Osteocyte (in vitro differentiated cells): ENCODE results near the gene EDEM1. TPM values are rescaled to one million over a fixed set of nuclear protein-coding genes. Genes with fewer than 3 reads are reported as not detected.

Experiments
- DNase-seq: peaks from one replicate; pipeline ENCODE4 v3.0.0; 2021; ENCODE audit warnings: mixed read lengths; ENCODE audit not compliant: unreplicated experiment; ENCODE audit errors: extremely low spot score
- H3K27ac Mint-ChIP-seq: one replicate; pipeline ENCODE4 v1.8.0; 2021; ENCODE audit warnings: mild to moderate bottlenecking, mixed read lengths; ENCODE audit not compliant: unreplicated experiment
- H3K27me3 Mint-ChIP-seq: one replicate; pipeline ENCODE4 v1.8.0; 2021; ENCODE audit warnings: mixed read lengths; ENCODE audit not compliant: unreplicated experiment
- H3K36me3 Mint-ChIP-seq: one replicate; pipeline ENCODE4 v1.8.0; 2021; ENCODE audit warnings: mixed read lengths; ENCODE audit not compliant: unreplicated experiment
- H3K4me1 Mint-ChIP-seq: one replicate; pipeline ENCODE4 v1.8.0; 2021; ENCODE audit warnings: mixed read lengths; ENCODE audit not compliant: unreplicated experiment
- H3K4me3 Mint-ChIP-seq: one replicate; pipeline ENCODE4 v1.8.0; 2021; ENCODE audit warnings: mild to moderate bottlenecking, moderate library complexity, mixed read lengths; ENCODE audit not compliant: unreplicated experiment
- H3K9me3 Mint-ChIP-seq: one replicate; pipeline ENCODE4 v1.8.0; 2021; ENCODE audit warnings: mixed read lengths; ENCODE audit not compliant: unreplicated experiment
- CTCF ChIP-seq: fragments of 200-600 bp; sonication (generic); IDR thresholded peaks from 2 replicates; pipeline ENCODE4 v1.5.0; 2021; ENCODE audit warnings: antibody characterized with exemption, mild to moderate bottlenecking, moderate library complexity
- total RNA-seq: library from RNA; stranded (reverse); gene quantifications from 2 replicates; pipeline ENCODE4 v1.2.1, GENCODE V29; 2021

The EDEM1 gene
- total RNA-seq, 1 donor from 2014 or later: 45.9 TPM

GRCh38 chr3:5212628-5213573 is 25.4 kb downstream of the EDEM1 start:
- Mint-ChIP-seq H3K4me1 (no peaks in the 10 kb centered on the region), H3K4me3 (no peak overlapping the region), H3K27me3 (no peaks in the 10 kb centered on the region), H3K27ac (no peak overlapping the region), H3K9me3 (no peaks in the 10 kb centered on the region), H3K36me3 (peaks cover 65% of the 10 kb centered on the region)
- DNase-seq: no peak
- TF ChIP-seq CTCF: no peak

- DNase-seq: no peak
- no peaks in the 10 kb centered on the region for H3K4me1 Mint-ChIP-seq
- TF ChIP-seq CTCF: no peak
- no peak overlapping the region for H3K27ac Mint-ChIP-seq
- peaks cover 65% of the 10 kb centered on the region for H3K36me3 Mint-ChIP-seq
- no peak overlapping the region for H3K4me3 Mint-ChIP-seq
- no peaks in the 10 kb centered on the region for H3K27me3 Mint-ChIP-seq
- H3K9me3 Mint-ChIP-seq: no peaks in the 10 kb centered on the region
These were observed 26.1 kb downstream of the EDEM1 start for GRCh38 chr3:5213574-5213966.

- H3K4me3 Mint-ChIP-seq: no peak overlapping the region
- H3K4me1 Mint-ChIP-seq: no peaks in the 10 kb centered on the region
- H3K27ac Mint-ChIP-seq: no peak overlapping the region
- no peaks in the 10 kb centered on the region for H3K9me3 Mint-ChIP-seq
- no peaks in the 10 kb centered on the region for H3K27me3 Mint-ChIP-seq
- H3K36me3 Mint-ChIP-seq: peaks cover 64% of the 10 kb centered on the region
- no peak for TF ChIP-seq CTCF
- DNase-seq: no peak
These were observed 26.8 kb downstream of the EDEM1 start for GRCh38 chr3:5214352-5214751.

- Mint-ChIP-seq H3K36me3 (peaks cover 36% of the 10 kb centered on the region), H3K9me3 (no peaks in the 10 kb centered on the region), H3K4me3 (no peak overlapping the region), H3K27ac (no peak overlapping the region), H3K27me3 (no peaks in the 10 kb centered on the region), H3K4me1 (no peaks in the 10 kb centered on the region)
- DNase-seq: no peak
- no peak for TF ChIP-seq CTCF
These were observed 30.5 kb downstream of the EDEM1 start for GRCh38 chr3:5217824-5218595.

GRCh38 chr3:5218815-5219214 is 31.3 kb downstream of the EDEM1 start:
- Mint-ChIP-seq H3K4me1 (no peaks in the 10 kb centered on the region), H3K27ac (no peak overlapping the region), H3K4me3 (no peak overlapping the region), H3K9me3 (no peaks in the 10 kb centered on the region), H3K36me3 (peaks cover 32% of the 10 kb centered on the region), H3K27me3 (no peaks in the 10 kb centered on the region)
- no peak for TF ChIP-seq CTCF
- no peak for DNase-seq
